ENCODE measurements around the gene ATP2C1.

Gene ATP2C1

DNA sequence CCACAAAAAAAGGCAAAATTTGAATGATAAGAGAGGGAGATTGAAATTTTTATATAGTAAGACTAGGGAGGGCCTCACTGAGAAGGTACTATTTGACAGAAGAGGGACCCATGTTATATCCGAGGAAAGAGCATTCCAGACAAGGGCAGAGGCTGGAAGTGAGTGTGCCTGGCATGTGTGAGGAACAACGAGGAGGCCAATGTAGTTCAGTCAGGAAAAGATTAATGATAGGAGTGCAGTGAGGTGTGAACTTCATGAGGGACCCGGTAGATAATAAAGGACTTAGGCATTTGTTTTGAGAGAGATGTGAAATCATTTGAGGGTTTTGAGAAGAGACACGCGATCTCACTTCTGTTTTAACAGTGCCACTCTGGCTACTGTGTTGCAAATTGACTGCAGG, 96.4 kb downstream of the ATP2C1 start:
- Histone ChIP-seq H3K4me1 (peaks cover 9% of the 10 kb centered on the region), H3K9me3 (ENCODE audit: control insufficient read depth, low read length) (no peaks in the 10 kb centered on the region), H2AFZ (no peak overlapping the region), H3K79me2 (no peaks in the 10 kb centered on the region), H3K27me3 (ENCODE audit: control insufficient read depth, insufficient read depth, low read length) (no peaks in the 10 kb centered on the region), H3K4me2 (ENCODE audit: low read length) (no peak overlapping the region), H3K4me3 (ENCODE audit: low read depth, low read length) (no peak overlapping the region), H3K27ac (no peak overlapping the region), H3K36me3 (ENCODE audit: control insufficient read depth, insufficient read depth, low read length) (no peaks in the 10 kb centered on the region), H3K9ac (no peak overlapping the region)
- TF ChIP-seq, protein P1, sequence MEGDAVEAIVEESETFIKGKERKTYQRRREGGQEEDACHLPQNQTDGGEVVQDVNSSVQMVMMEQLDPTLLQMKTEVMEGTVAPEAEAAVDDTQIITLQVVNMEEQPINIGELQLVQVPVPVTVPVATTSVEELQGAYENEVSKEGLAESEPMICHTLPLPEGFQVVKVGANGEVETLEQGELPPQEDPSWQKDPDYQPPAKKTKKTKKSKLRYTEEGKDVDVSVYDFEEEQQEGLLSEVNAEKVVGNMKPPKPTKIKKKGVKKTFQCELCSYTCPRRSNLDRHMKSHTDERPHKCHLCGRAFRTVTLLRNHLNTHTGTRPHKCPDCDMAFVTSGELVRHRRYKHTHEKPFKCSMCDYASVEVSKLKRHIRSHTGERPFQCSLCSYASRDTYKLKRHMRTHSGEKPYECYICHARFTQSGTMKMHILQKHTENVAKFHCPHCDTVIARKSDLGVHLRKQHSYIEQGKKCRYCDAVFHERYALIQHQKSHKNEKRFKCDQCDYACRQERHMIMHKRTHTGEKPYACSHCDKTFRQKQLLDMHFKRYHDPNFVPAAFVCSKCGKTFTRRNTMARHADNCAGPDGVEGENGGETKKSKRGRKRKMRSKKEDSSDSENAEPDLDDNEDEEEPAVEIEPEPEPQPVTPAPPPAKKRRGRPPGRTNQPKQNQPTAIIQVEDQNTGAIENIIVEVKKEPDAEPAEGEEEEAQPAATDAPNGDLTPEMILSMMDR (IDR thresholded peaks at IDR 0.05): no peak

DNA sequence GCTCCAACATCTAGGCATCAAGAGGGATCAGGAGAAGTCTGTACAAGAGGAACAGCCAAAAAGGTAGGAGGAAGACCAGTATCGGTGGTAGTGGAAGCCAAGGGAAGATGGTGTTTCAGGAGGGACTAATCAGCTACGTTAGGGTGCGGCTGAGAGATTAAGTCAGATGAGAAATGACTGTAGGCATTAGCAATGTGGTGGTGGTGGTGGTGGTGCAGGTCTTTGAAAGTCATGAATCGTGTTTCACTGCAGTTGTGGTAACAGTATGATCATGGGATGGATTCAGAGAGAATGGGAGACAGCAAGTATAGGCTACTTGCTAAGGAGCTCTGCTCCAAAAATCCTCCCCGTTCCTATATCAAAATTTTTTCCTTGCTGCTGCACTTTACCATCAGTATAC, 97.2 kb downstream of the ATP2C1 start:
- no peaks in the 10 kb centered on the region for H3K79me2 ChIP-seq
- no peak overlapping the region for H3K9ac ChIP-seq

DNA sequence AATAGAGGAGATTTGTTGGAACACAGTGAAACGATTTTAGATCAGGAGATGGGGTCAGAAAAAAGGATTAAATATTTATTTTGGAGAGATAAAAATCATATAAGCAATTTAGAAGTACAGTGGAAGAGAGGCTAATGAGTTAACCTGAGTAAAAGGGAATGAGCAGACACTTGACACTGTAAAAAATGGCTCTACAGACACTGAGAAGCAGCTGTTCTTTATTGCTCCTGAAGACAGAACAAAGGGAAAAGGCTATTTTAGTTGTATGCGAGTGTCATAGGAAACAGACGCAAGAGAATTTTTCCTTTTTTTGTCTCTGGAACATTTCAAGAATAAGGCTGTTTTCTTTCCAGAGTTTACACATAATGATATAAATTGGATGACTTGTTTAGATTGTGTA, 98.5 kb downstream of the ATP2C1 start:
- Histone ChIP-seq H3K27ac (no peak overlapping the region), H3K79me2 (no peaks in the 10 kb centered on the region), H3K4me2 (ENCODE audit: low read length) (no peak overlapping the region), H3K4me3 (ENCODE audit: low read depth, low read length) (no peak overlapping the region), H3K36me3 (ENCODE audit: control insufficient read depth, insufficient read depth, low read length) (no peaks in the 10 kb centered on the region), H3K9me3 (ENCODE audit: control insufficient read depth, low read length) (no peaks in the 10 kb centered on the region), H3K4me1 (peaks cover 9% of the 10 kb centered on the region), H3K9ac (no peak overlapping the region), H3K27me3 (ENCODE audit: control insufficient read depth, insufficient read depth, low read length) (no peaks in the 10 kb centered on the region), H2AFZ (no peak overlapping the region)
- TF ChIP-seq, protein P1 (IDR thresholded peaks at IDR 0.05): no peak

More for the DNA sequence above, 97.2 kb downstream of the ATP2C1 start:
- Histone ChIP-seq H3K27ac (no peak overlapping the region), H3K4me1 (peaks cover 9% of the 10 kb centered on the region), H3K4me2 (ENCODE audit: low read length) (no peak overlapping the region), H3K36me3 (ENCODE audit: control insufficient read depth, insufficient read depth, low read length) (no peaks in the 10 kb centered on the region), H3K4me3 (ENCODE audit: low read depth, low read length) (no peak overlapping the region), H3K9me3 (ENCODE audit: control insufficient read depth, low read length) (no peaks in the 10 kb centered on the region), H2AFZ (no peak overlapping the region), H3K27me3 (ENCODE audit: control insufficient read depth, insufficient read depth, low read length) (no peaks in the 10 kb centered on the region)
- TF ChIP-seq, protein P1 (IDR thresholded peaks at IDR 0.05): no peak

DNA sequence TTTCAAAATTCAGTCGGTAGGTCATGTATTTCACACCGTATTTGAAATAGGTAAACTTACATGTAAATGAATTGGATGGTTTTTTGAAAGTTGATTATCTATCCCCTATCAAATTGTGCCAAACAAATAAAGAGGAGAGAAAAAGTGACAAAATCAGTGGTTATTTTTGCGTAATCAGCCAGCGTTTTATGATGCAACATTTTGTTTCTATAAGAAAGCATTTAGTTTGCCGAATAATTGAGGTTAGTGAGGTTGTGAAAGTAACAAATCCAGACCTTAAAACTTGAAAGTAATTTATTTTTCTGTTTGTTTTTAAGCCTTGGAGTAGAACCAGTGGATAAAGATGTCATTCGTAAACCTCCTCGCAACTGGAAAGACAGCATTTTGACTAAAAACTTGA, 103.4 kb downstream of the ATP2C1 start:
- no peak overlapping the region for H3K27ac ChIP-seq
- H3K9me3 ChIP-seq (ENCODE audit: control insufficient read depth, low read length): no peaks in the 10 kb centered on the region
- H3K79me2 ChIP-seq: no peaks in the 10 kb centered on the region
- no peak overlapping the region for H3K4me2 ChIP-seq (ENCODE audit: low read length)
- no peak overlapping the region for H3K4me3 ChIP-seq (ENCODE audit: low read depth, low read length)
- TF ChIP-seq, protein P1 (IDR thresholded peaks at IDR 0.05): no peak
- no peaks in the 10 kb centered on the region for H3K36me3 ChIP-seq (ENCODE audit: control insufficient read depth, insufficient read depth, low read length)
- no peak overlapping the region for H2AFZ ChIP-seq
- no peak overlapping the region for H3K9ac ChIP-seq
- no peaks in the 10 kb centered on the region for H3K4me1 ChIP-seq
- H3K27me3 ChIP-seq (ENCODE audit: control insufficient read depth, insufficient read depth, low read length): no peaks in the 10 kb centered on the region

DNA sequence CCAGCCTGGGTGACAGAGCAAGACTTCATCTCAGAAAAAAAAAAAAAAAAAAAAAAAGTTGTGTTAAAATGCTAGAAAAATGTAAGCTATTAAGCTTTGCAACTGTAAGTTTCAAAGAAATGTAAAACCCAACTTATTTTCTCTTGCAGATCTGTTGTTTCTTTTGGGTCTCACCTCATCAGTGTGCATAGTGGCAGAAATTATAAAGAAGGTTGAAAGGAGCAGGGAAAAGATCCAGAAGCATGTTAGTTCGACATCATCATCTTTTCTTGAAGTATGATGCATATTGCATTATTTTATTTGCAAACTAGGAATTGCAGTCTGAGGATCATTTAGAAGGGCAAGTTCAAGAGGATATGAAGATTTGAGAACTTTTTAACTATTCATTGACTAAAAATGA, 107.2 kb downstream of the ATP2C1 start:
- no peak overlapping the region for H3K4me3 ChIP-seq (ENCODE audit: low read depth, low read length)
- no peaks in the 10 kb centered on the region for H3K27me3 ChIP-seq (ENCODE audit: control insufficient read depth, insufficient read depth, low read length)
- no peak overlapping the region for H3K27ac ChIP-seq
- H3K9me3 ChIP-seq (ENCODE audit: control insufficient read depth, low read length): no peaks in the 10 kb centered on the region
- no peaks in the 10 kb centered on the region for H3K36me3 ChIP-seq (ENCODE audit: control insufficient read depth, insufficient read depth, low read length)
- H3K79me2 ChIP-seq: no peaks in the 10 kb centered on the region
- no peak overlapping the region for H3K4me2 ChIP-seq (ENCODE audit: low read length)
- no peak overlapping the region for H3K9ac ChIP-seq
- H3K4me1 ChIP-seq: no peaks in the 10 kb centered on the region
- no peak overlapping the region for H2AFZ ChIP-seq
- TF ChIP-seq, protein P1 (IDR thresholded peaks at IDR 0.05): no peak
